IMR-90 (cell line): ENCODE data around the gene NREP. TPM values are rescaled to one million over a fixed set of nuclear protein-coding genes. Genes with fewer than 3 reads are reported as not detected.

Source experiments
- ATAC-seq: fragments of 200-7000 bp; cut with Tn5 transposase; 2 replicates; pipeline ENCODE4 v1.9.1; 2020; ENCODE audit warnings: low read depth, mild to moderate bottlenecking, moderate library complexity
- BruUV-seq: library from RNA; stranded (reverse); fragments of 400-500 nt; replicated peaks from 2 replicates; lab custom pipeline; 2021; lab: Mats Ljungman, UMichigan
- CTCF ChIA-PET: fragments of 300-600 bp; formaldehyde crosslinking; extraction: SDS; loops from one replicate; lab custom pipeline; 2021; ENCODE audit warnings: antibody characterized with exemption; lab: Yijun Ruan, JAX
- POLR2A ChIA-PET: fragments of 300-600 bp; sonication (Branson Sonifier 250); formaldehyde crosslinking; loops from one replicate; lab custom pipeline; 2022; ENCODE audit warnings: antibody characterized with exemption; ENCODE audit not compliant: unreplicated experiment; lab: Charles Lee
- DNase-seq: peaks from one replicate; pipeline ENCODE4 v3.0.0; 2013
- H2AFZ ChIP-seq: replicated peaks from 2 replicates; pipeline ENCODE3; 2013; ENCODE audit warnings: low read length, mild to moderate bottlenecking; ENCODE audit not compliant: poor library complexity
- H2AK5ac ChIP-seq: 2 replicates; pipeline ENCODE4 v1.6.1; 2013; ENCODE audit warnings: low read depth, low read length, inconsistent platforms
- H2AK9ac ChIP-seq: replicated peaks from 2 replicates; pipeline ENCODE3; 2013; ENCODE audit warnings: mild to moderate bottlenecking, low read depth, low read length, moderate library complexity; ENCODE audit not compliant: poor library complexity
- H2BK120ac ChIP-seq: 2 replicates; pipeline ENCODE4 v1.6.1; 2013; ENCODE audit warnings: low read depth, low read length, inconsistent platforms
- H2BK15ac ChIP-seq: 3 replicates; pipeline ENCODE4 v1.6.1; 2013; ENCODE audit warnings: low read depth, low read length, inconsistent platforms
- H2BK20ac ChIP-seq: 2 replicates; pipeline ENCODE4 v1.6.1; 2013; ENCODE audit warnings: low read depth, mild to moderate bottlenecking, inconsistent platforms, low read length, moderate library complexity
- H2BK5ac ChIP-seq: 2 replicates; pipeline ENCODE4 v1.6.1; 2013; ENCODE audit warnings: mild to moderate bottlenecking, low read depth, low read length, inconsistent platforms; ENCODE audit not compliant: poor library complexity, severe bottlenecking
- H3K14ac ChIP-seq: replicated peaks from 2 replicates; pipeline ENCODE4 v1.6.1; 2013; ENCODE audit warnings: low read depth, low read length, inconsistent platforms
- H3K18ac ChIP-seq: 2 replicates; pipeline ENCODE4 v1.6.1; 2013; ENCODE audit warnings: low read depth, low read length, control low read depth
- H3K23ac ChIP-seq: 2 replicates; pipeline ENCODE4 v1.6.1; 2013; ENCODE audit warnings: low read depth, low read length, inconsistent platforms
- H3K27ac ChIP-seq: 2 replicates; pipeline ENCODE4 v1.5.1; 2013; ENCODE audit warnings: mild to moderate bottlenecking, control low read depth, low read length; ENCODE audit not compliant: insufficient read depth
- H3K27me3 ChIP-seq: 2 replicates; pipeline ENCODE4 v1.6.1; 2013; ENCODE audit warnings: low read length; ENCODE audit not compliant: control insufficient read depth, insufficient read depth
- H3K36me3 ChIP-seq: 2 replicates; pipeline ENCODE4 v1.6.1; 2013; ENCODE audit warnings: low read length, mixed read lengths; ENCODE audit not compliant: control insufficient read depth, insufficient read depth
- H3K4ac ChIP-seq: 2 replicates; pipeline ENCODE4 v1.6.1; 2013; ENCODE audit warnings: low read depth, low read length, inconsistent platforms
- H3K4me1 ChIP-seq: 2 replicates; pipeline ENCODE4 v1.6.1; 2013; ENCODE audit warnings: low read length, mixed read lengths; ENCODE audit not compliant: control insufficient read depth, insufficient read depth
- H3K4me2 ChIP-seq: 2 replicates; pipeline ENCODE4 v1.6.1; 2013; ENCODE audit warnings: low read depth, mild to moderate bottlenecking, control low read depth, low read length, moderate library complexity
- H3K4me3 ChIP-seq: 2 replicates; pipeline ENCODE4 v1.5.1; 2013; ENCODE audit warnings: low read depth, mild to moderate bottlenecking, control low read depth, low read length, moderate library complexity; ENCODE audit not compliant: insufficient read depth
- H3K56ac ChIP-seq: 2 replicates; pipeline ENCODE4 v1.6.1; 2013; ENCODE audit warnings: low read length, inconsistent platforms; ENCODE audit not compliant: insufficient read depth; ENCODE audit errors: extremely low read depth
- H3K79me1 ChIP-seq, 2 experiments: 2 replicates each; pipeline ENCODE4 v1.6.1; 2013; ENCODE audit warnings: low read length in 2 of 2, inconsistent platforms in 1 of 2, low read depth in 1 of 2
- H3K9ac ChIP-seq: 2 replicates; pipeline ENCODE4 v1.6.1; 2013; ENCODE audit warnings: low read depth, low read length, control low read depth
- H3K9me1 ChIP-seq: 2 replicates; pipeline ENCODE4 v1.6.1; 2013; ENCODE audit warnings: low read length, inconsistent platforms; ENCODE audit not compliant: insufficient read depth
- H3K9me3 ChIP-seq: 2 replicates; pipeline ENCODE4 v1.6.1; 2013; ENCODE audit warnings: low read length; ENCODE audit not compliant: control insufficient read depth, insufficient read depth
- H4K20me1 ChIP-seq: 2 replicates; pipeline ENCODE4 v1.6.1; 2013; ENCODE audit warnings: low read length, inconsistent platforms; ENCODE audit not compliant: insufficient read depth
- H4K5ac ChIP-seq: 2 replicates; pipeline ENCODE4 v1.6.1; 2013; ENCODE audit warnings: mild to moderate bottlenecking, low read depth, low read length, control low read depth
- H4K8ac ChIP-seq, 2 experiments: 2 replicates each; pipeline ENCODE4 v1.6.1; 2013; ENCODE audit warnings: low read depth in 2 of 2, low read length in 2 of 2, control low read depth in 1 of 2, inconsistent platforms in 1 of 2
- H4K91ac ChIP-seq: 2 replicates; pipeline ENCODE4 v1.6.1; 2013; ENCODE audit warnings: low read depth, low read length, inconsistent platforms; ENCODE audit not compliant: insufficient read depth
- CTCF ChIP-seq: conservative IDR thresholded peaks from 2 replicates; pipeline ENCODE4 v1.5.1; 2012; ENCODE audit warnings: mild to moderate bottlenecking, low read depth, low read length, improper control_type of control experiment
- MAFK ChIP-seq: IDR thresholded peaks from 2 replicates; pipeline ENCODE4 v1.6.1; 2012; ENCODE audit warnings: low read depth, low read length, improper control_type of control experiment
- NFE2L2 ChIP-seq: fragments of 150-350 bp; IDR thresholded peaks from 2 replicates; pipeline ENCODE4 v1.6.1; 2016; ENCODE audit warnings: low read depth, mild to moderate bottlenecking, low read length
- POLR2A ChIP-seq: IDR thresholded peaks from 2 replicates; pipeline ENCODE4 v1.6.1; 2012; ENCODE audit warnings: mild to moderate bottlenecking, low read depth, low read length
- RAD21 ChIP-seq: IDR thresholded peaks from 2 replicates; pipeline ENCODE4 v1.6.1; 2012; ENCODE audit warnings: low read length, improper control_type of control experiment
- RFX5 ChIP-seq: IDR thresholded peaks from 2 replicates; pipeline ENCODE4 v1.8.0; 2012; ENCODE audit warnings: low read depth, mild to moderate bottlenecking, low read length, moderate library complexity
- SMC3 ChIP-seq: fragments of 150-350 bp; IDR thresholded peaks from 2 replicates; pipeline ENCODE4 v1.6.1; 2016; ENCODE audit warnings: low read depth, mild to moderate bottlenecking, antibody characterized with exemption, low read length, moderate library complexity
- WGBS, 2 experiments: methylation state at CpG; one replicate each; pipeline versions ENCODE4 v1.1.5 to v1.1.7; 2013; ENCODE audit warnings: missing lambda C conversion rate in 2 of 2; ENCODE audit not compliant: insufficient read length in 1 of 2; ENCODE audit errors: extremely low coverage in 2 of 2; 5-methylcytosine and 5-hydroxymethylcytosine counted together
- dilution Hi-C: fragments of 300-500 bp; cut with HindIII; formaldehyde crosslinking; loops from one replicate; pipeline ENCODE4 v1.14.3; 2018; ENCODE audit warnings: low sequenced_read_pairs; ENCODE audit not compliant: unreplicated experiment
- in situ Hi-C: fragments of 300-500 bp; cut with MboI; formaldehyde crosslinking; loops from 3 replicates; pipeline ENCODE4 v1.14.3; 2019; ENCODE audit warnings: low sequenced_read_pairs, inconsistent platforms, mixed read lengths
- intact Hi-C: fragments of 100-400 bp; cut with micrococcal nuclease; formaldehyde crosslinking; loops from 2 replicates; pipeline ENCODE4 v1.10.0; 2022
- polyA plus RNA-seq, 3 experiments: library from polyadenylated mRNA; depleted of rRNA; stranded (reverse); fragments of >200 nt; gene quantifications; 2 replicates each; pipeline ENCODE4 v1.2.3, GENCODE V29; 2012; ENCODE audit warnings: low replicate concordance in 1 of 3
- total RNA-seq: library from RNA; depleted of rRNA; stranded (reverse); fragments of >200 nt; gene quantifications from 2 replicates; pipeline ENCODE4 v1.2.3, GENCODE V29; 2012

The NREP gene
- total and polyA plus RNA-seq, 2 of the 4 experiments (the other 2 are of a cell fraction): 178 to 277 TPM

- intact Hi-C loops: loop anchor here (5.0 kb wide), 2 partner anchors 130 to 465 kb away; no protein-coding TSS in a partner anchor
- Histone ChIP-seq H2BK15ac (peak overlapping the region; percentile 7; the same call in 1 of the 3 replicates), H2BK20ac (no peak overlapping the region), H3K4me3 (no peak overlapping the region), H3K14ac (peak overlapping the region; percentile 53; the same call in 1 of the 2 replicates), H2AK9ac (no peak overlapping the region), H3K79me1 (no peaks in the 10 kb centered on the region), H2AFZ (peak overlapping the region; percentile 71), H3K27ac (peak overlapping the region; percentile 37; the same call in 1 of the 2 replicates), H2BK120ac (peak overlapping the region; percentile 46), H2BK5ac (no peak overlapping the region), H4K5ac (peak overlapping the region; percentile 88), H3K9me1 (peaks cover 4% of the 10 kb centered on the region; the same call in 1 of the 2 replicates), H3K18ac (peak overlapping the region; percentile 95), H3K9ac (no peak overlapping the region), H2AK5ac (peak overlapping the region; percentile 70; the same call in 1 of the 2 replicates), H4K20me1 (no peaks in the 10 kb centered on the region), H3K9me3 (no peaks in the 10 kb centered on the region), H3K23ac (peak overlapping the region; percentile 97; the same call in 1 of the 2 replicates), H3K4me1 (peaks cover 17% of the 10 kb centered on the region), H3K36me3 (no peaks in the 10 kb centered on the region), H3K56ac (no peak overlapping the region), H4K8ac (peak overlapping the region; percentile 1 to 65; a peak in 2 of 4 replicates), H3K4me2 (peak overlapping the region; percentile 67), H3K27me3 (no peaks in the 10 kb centered on the region), H3K4ac (peak overlapping the region; percentile 8; the same call in 1 of the 2 replicates), H4K91ac (peak overlapping the region; percentile 17; the same call in 1 of the 2 replicates)
- ATAC-seq (no peak), DNase-seq (no peak)
- in situ Hi-C loops: no loop called here
- TF ChIP-seq NFE2L2: no peak
- no peak for TF ChIP-seq MAFK
- TF ChIP-seq POLR2A: no peak
- no peak for TF ChIP-seq CTCF
- no peak for TF ChIP-seq SMC3
- TF ChIP-seq RFX5: no peak
- no peak for TF ChIP-seq RAD21
- WGBS, 2 experiments: 45% methylated on average over 2 of the region's 6 CpGs; no CpG with 5 or more reads in 1 of the 2 experiments
- POLR2A ChIA-PET: no interaction called here
- CTCF ChIA-PET: interaction anchor here (1.3 kb wide), 1 partner anchor 131 kb away, joined by 3 read pairs; no protein-coding TSS in a partner anchor
- dilution Hi-C loops: no loop called here
- BruUV-seq: no TSS peak
Measured at GRCh38 chr5:111682121-111682520, 74.9 kb downstream of the NREP start.
